ENCODE results near the gene NSL1.

NSL1 gene

DNA sequence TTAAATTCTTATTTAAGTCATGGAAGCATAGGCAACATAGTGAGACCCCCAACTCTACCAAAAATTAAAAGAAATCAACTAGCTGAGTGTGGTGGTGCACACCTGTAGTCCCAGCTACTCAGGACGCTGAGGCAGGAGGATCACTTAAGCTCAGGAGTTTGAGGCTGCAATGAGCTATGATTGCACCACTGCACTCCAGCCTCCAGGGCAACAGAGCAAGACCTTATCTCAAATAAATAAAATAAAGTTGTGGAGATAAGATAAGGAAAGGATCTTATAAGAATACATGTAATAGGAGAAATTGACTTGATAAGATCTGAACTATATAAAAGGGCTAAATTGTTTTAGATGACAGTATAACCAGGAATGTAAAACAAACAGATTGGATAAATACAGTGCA, 89.7 kb downstream of the NSL1 start:
- no peak for DNase-seq

GRCh38 chr1:212700892-212701819, 90.4 kb downstream of the NSL1 start:
- peak; percentile 69 for DNase-seq

DNA sequence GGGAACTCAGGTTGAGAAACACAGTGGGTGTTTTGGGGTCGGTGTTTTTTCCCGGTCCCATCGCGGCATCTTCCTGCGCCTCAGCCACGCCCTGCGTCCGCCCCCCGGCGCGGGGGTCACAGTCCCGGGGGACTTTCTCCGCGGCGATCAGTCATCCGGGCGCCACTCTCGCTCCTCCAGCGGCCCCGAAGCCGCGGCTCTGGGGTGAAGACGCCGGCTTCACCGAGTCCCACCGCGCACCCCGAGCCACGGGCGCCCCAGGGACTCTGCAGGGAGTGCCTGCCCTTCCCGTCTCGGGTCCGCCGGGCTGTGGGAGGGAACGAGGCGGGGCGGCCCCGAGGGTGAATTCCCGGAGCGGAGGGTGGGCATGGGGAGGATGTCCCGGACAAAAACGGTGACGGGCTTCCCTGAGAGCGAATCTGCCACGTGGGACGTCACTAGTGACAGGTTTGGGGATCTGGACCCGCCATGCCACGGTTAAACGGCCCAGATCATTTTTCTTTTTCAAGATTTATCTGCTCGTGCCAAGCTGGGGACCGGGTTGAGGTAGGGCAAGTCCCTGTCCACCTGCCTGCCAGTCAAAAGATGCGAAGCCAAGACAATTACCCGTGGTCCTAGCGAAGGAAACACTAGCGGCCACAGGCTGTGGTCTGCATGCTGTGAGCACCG, 91.2 kb downstream of the NSL1 start:
- peak; percentile 61 for DNase-seq

DNA sequence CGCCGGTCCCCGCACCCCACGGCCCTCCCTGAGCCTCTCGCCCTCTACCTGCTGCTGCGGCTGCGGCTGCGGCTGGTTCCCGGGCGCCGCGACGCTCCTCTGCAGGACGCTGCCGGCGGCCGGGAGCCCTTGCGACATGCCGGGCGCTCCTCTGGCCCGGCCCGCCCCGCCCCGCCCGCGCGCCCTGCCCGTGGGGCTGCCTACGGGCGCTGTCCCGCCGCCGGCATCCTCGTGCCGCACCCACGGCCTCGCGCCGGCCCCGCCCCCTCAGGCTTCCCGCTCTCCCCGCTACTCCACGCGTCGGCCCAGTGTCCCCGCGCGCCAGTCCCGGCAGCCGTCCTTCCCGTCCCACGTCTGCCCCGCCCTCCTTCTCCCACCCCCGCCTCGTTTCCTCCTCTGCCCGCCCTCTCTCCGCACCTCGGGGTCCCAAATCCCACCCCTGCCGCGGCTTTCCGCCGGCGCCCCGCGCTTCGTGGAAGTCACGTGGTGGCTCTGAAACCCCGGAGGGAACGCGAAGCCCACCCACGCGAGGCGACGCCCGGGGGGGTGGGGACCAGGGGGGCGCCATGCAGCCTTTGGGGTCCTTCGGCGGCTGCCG, 91.9 kb downstream of the NSL1 start, which contains the start of gene BATF3:
TSS of gene BATF3 (minus strand) at position 216 of the 598 bp plus-strand sequence. CDS start at position 138, 78 bp downstream.
- DNase-seq, result peak; percentile 70

DNA sequence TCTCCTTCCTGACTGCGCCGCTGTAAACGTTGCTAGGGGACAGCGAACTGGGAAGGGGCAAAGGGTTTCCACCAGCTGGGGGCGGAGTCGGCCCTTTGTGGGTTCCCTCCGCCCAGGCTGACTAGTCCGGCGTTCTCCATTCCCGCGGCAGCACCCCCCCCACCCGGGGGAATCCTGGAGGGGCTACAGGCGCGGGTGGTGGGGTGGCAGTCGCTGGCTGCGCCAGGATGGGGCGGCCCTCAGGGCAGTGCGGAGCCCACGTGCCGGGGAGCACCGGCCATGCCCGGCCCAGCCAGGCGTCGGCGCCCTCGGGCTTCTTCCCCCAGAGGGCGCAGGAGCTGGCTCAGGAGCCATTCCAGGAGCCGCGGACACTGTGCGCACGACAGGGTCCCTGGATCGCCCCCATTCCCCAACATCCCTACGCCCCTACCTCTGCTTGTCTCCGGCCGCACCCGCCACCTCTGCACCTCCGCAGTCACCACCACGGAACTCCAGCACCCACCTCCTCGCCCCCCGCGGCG, 92.4 kb downstream of the NSL1 start:
- DNase-seq, result peak; percentile 84

DNA sequence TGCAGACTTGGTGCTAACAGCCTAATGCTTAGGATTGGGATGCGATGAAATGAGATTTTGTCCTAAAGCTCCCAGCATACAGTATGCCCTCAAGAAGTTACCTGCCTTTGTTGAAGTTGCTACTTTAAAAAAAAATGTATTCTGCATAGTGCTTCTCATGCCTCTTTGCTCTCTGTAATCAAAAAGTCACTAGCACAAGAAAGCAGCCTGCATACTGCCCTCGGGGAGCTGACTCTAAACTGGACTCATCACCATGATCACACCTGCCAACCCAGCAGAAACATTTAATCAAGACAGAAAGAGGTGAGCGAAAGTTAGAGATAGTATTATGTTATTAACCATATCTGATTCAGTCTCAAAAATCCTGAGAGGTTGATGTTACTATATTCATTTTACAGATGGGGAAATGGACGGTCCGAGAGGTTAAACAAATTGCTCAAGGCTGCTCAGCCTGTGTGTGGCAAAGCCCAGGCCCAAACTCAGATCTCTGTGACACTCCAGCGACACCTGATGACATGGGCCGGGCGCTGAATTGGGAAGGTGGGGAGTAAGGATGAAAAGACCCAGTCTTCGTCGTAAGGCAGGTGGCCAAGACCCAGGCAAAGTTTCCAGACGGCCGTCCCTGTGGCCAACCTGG, 93.0 kb downstream of the NSL1 start:
- DNase-seq, result no peak

DNA sequence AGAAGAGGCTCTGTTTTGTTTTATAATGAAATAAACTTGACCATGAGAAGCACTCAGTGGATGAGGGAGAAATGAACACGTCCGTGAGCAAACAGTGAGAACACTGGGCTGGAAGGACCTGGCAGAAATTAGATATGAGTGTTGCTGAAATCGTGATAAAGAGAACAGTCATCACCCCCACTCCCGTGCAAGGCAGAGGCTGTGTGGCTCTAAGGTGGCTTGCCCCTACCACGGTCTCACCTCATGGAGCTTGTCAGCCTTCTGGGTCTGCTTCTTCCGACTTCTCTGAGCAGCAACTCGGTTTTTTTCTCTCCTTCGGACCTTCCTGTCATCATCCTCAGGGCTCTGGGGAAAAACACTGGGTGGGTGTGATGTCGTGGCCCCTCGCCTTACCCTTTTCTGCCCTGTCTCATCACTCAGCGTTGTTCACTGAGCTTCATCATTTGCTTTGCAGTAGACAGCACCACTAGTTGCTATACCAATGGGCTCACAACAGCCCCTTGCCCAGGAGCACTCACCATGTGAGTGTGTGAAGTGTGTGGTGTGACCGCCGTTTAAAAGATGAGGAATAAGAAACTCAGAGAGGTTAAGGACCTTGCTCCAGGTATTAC, 94.8 kb downstream of the NSL1 start:
- no peak for DNase-seq

DNA sequence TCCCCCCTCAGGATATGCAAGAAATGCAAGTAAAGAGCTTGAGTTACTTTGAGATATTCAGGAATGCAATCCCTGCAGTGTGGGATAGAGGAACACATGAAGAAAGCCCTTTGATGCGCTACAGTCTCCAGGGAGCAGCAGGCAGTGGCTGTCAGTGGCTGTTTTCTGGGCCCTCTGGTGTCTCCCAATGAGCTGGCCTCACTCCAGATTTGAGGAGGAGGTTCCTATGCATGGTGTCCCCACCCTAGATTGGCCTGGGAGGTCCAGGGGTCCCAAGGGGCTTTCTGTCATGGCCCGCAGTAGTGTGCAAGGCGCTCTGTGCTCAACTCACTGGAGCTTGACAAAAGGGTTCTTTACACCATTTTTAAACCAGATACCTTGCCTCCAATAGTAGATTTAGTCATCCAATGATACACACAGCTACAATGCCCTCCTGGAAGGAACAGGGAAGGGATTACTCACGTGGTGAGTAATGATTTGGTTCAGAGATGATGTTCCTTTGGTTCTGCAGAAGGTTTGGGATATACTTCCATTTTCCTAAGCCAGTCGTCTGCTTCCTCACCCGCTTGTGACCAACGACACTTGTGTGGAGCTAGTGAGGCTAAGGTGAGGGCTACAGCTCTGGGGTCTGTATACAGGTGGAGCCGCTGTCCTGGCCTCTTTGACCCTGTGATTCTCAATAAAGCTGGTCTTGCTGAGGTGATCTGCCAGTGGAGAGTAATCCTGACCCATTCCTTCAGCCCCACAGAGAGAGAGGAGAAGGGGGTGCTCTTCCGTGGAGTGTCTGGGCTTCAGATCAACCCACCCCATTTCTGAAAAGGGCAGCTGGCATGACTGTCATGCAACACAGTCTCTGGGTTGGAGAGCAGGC, 98.6 kb downstream of the NSL1 start:
- DNase-seq, result no peak

DNA sequence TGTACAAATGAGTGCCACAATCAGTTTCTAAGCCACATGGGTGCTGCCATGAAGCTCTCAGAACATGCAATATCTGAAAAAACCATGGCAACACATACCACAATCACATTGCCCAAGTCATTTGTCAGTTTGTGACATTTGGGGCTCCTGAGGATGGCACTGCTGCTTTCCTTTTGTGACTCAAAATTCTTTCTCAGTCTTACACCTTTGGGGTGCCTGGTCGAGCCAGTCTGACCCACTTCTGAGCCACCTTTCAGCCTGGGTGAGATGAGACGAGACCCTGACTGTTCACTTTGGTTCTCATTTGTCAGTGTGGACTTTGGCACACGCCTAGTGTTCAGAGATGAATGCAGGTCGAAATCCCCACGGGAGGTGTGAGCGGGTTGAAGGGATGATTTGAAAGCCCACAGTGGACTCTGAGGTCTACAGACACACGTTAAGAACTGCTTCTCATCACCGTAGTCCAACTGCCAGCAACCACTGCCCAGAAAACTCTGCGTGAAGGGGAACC, 100.0 kb downstream of the NSL1 start:
- no peak for DNase-seq

DNA sequence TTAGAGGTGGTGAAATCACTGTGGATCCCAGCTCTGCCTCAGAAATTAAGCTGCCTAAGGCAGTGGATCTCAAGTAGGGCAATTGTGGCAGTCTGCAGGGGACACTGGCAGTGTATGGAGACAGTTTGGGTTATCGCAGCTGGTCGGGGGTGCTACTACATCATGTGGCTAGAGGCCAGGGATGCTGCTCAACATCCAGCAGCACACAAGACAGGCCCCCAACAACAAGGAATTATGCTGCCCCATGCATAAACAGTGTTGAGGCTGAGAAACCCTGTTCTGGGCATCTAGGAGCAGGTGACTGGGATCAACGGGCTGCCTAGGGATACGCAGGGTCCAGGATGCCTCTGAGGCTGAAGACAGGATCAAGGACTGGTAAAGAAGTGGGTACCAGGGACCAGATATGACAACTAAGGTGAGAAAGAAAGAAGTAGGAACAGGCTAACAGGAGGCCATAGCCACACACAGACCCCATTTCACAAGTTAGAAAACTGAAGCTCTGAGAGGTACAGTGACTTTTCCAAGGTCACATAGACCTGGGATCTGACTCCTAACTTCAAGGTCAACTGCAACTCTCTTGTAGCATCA, 100.7 kb downstream of the NSL1 start:
- no peak for DNase-seq

GRCh38 chr1:212689758-212690529, 101.6 kb downstream of the NSL1 start:
- no peak for DNase-seq

- no peak for DNase-seq
These were observed 102.3 kb downstream of the NSL1 start for GRCh38 chr1:212689196-212689725.

- no peak for DNase-seq
These were observed 103.1 kb downstream of the NSL1 start for GRCh38 chr1:212688341-212689047.

GRCh38 chr1:212687811-212688210, 103.8 kb downstream of the NSL1 start:
- DNase-seq, result no peak

DNA sequence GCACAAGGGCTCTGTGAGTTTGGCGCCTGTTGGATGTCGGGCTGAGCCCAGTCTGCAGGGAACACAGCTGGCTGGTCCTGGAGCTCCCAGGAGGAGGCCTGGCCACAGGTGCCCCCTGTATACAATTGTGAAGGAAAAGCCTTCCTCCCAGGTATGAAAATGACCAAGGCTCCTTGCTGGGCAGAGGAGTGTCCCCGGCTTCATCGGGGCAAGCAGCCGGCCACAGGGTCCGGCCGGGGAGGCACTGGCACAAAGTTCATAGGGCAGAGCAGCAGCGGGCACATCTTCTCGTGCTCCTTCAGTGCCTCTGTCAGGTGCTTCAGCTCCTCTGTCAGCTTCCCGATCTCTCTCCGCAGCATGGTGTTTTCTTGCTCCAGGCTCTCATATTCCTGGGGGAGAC, 105.0 kb downstream of the NSL1 start:
- DNase-seq, result no peak

DNA sequence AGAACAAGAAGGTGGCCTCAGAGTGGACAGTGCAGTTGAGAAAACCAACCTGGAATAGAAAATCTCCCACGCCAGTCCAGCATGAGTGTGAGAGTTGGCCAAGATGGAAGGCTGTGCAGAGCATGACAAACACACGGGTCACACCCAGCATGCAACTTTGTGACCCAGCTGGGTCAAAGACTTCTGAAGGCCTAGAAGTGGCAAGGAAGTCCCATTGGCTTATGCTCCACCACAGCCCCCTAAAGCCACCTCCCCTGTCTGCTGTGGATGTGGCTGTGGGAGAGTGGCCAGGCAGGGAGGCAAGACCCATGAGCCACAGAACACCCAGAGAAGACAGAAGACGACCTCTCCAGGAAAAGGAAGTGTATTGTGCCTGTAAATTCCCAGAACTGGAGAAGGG, 105.5 kb downstream of the NSL1 start:
- no peak for DNase-seq

GRCh38 chr1:212685429-212685828, 106.1 kb downstream of the NSL1 start:
- no peak for DNase-seq

GRCh38 chr1:212684521-212685090, 107.0 kb downstream of the NSL1 start:
- no peak for DNase-seq

- no peak for DNase-seq
These were observed 107.5 kb downstream of the NSL1 start for GRCh38 chr1:212684076-212684475.

Data from NCI-H69 (cell line).